Endothelial cell (in vitro differentiated cells): ENCODE data around the gene ASCL5. TPM values are rescaled to one million over a fixed set of nuclear protein-coding genes. Genes with fewer than 3 reads are reported as not detected.

Experiments used
- DNase-seq: peaks from one replicate; pipeline ENCODE4 v3.0.0; 2021; ENCODE audit warnings: low spot score
- H3K27ac Mint-ChIP-seq: one replicate; pipeline ENCODE4 v1.8.0; 2021; ENCODE audit warnings: mixed read lengths, inconsistent platforms; ENCODE audit not compliant: unreplicated experiment
- H3K27me3 Mint-ChIP-seq: one replicate; pipeline ENCODE4 v1.8.0; 2021; ENCODE audit warnings: mild to moderate bottlenecking, moderate library complexity, mixed read lengths, inconsistent platforms; ENCODE audit not compliant: unreplicated experiment
- H3K36me3 Mint-ChIP-seq: one replicate; pipeline ENCODE4 v1.8.0; 2021; ENCODE audit warnings: mild to moderate bottlenecking, low read depth, mixed read lengths, inconsistent platforms; ENCODE audit not compliant: unreplicated experiment
- H3K4me1 Mint-ChIP-seq: one replicate; pipeline ENCODE4 v1.8.0; 2021; ENCODE audit warnings: mild to moderate bottlenecking, mixed read lengths, inconsistent platforms; ENCODE audit not compliant: unreplicated experiment
- H3K4me3 Mint-ChIP-seq: one replicate; pipeline ENCODE4 v1.8.0; 2021; ENCODE audit warnings: mild to moderate bottlenecking, mixed read lengths, inconsistent platforms; ENCODE audit not compliant: unreplicated experiment
- H3K9me3 Mint-ChIP-seq: one replicate; pipeline ENCODE4 v1.8.0; 2021; ENCODE audit warnings: mixed read lengths, inconsistent platforms; ENCODE audit not compliant: unreplicated experiment
- CTCF ChIP-seq: fragments of 200-600 bp; sonication (generic); IDR thresholded peaks from one replicate; pipeline ENCODE4 v1.5.0; 2021; ENCODE audit warnings: antibody characterized with exemption; ENCODE audit not compliant: unreplicated experiment
- total RNA-seq: library from RNA; stranded (reverse); fragmentation: NEBNext Ultra II Directional; extraction: Animal tissue kit (Norgen Biotek cat#: 25700); gene quantifications from one replicate; pipeline ENCODE4 v1.2.1, GENCODE V29; 2021; ENCODE audit not compliant: unreplicated experiment

Gene ASCL5
- total RNA-seq, 1 donor from 2014 or later, result not detected

GRCh38 chr1:201109651-201110050, 17.3 kb downstream of the ASCL5 start:
- Mint-ChIP-seq H3K9me3 (no peaks in the 10 kb centered on the region), H3K4me1 (no peaks in the 10 kb centered on the region), H3K27me3 (peaks cover 24% of the 10 kb centered on the region), H3K27ac (no peak overlapping the region), H3K36me3 (no peaks in the 10 kb centered on the region), H3K4me3 (no peak overlapping the region)
- TF ChIP-seq CTCF, result no peak
- no peak for DNase-seq

GRCh38 chr1:201108614-201109013, 18.4 kb downstream of the ASCL5 start:
- Mint-ChIP-seq H3K4me1 (no peaks in the 10 kb centered on the region), H3K4me3 (no peak overlapping the region), H3K27ac (no peak overlapping the region), H3K36me3 (no peaks in the 10 kb centered on the region), H3K27me3 (peaks cover 22% of the 10 kb centered on the region), H3K9me3 (no peaks in the 10 kb centered on the region)
- no peak for TF ChIP-seq CTCF
- no peak for DNase-seq

GRCh38 chr1:201105688-201106087, 21.3 kb downstream of the ASCL5 start:
- Mint-ChIP-seq H3K27me3 (peaks cover 12% of the 10 kb centered on the region), H3K4me1 (no peaks in the 10 kb centered on the region), H3K9me3 (no peaks in the 10 kb centered on the region), H3K4me3 (no peak overlapping the region), H3K36me3 (peaks cover 5% of the 10 kb centered on the region), H3K27ac (no peak overlapping the region)
- DNase-seq, result no peak
- TF ChIP-seq CTCF, result no peak

GRCh38 chr1:201104141-201104540, 22.8 kb downstream of the ASCL5 start:
- DNase-seq, result no peak
- H3K27me3 Mint-ChIP-seq, result peaks cover 12% of the 10 kb centered on the region
- H3K27ac Mint-ChIP-seq, result no peak overlapping the region
- no peak overlapping the region for H3K4me3 Mint-ChIP-seq
- H3K9me3 Mint-ChIP-seq, result no peaks in the 10 kb centered on the region
- TF ChIP-seq CTCF, result no peak
- H3K4me1 Mint-ChIP-seq, result no peaks in the 10 kb centered on the region
- peaks cover 5% of the 10 kb centered on the region for H3K36me3 Mint-ChIP-seq

GRCh38 chr1:201103666-201104065, 23.3 kb downstream of the ASCL5 start:
- Mint-ChIP-seq H3K4me1 (no peaks in the 10 kb centered on the region), H3K9me3 (no peaks in the 10 kb centered on the region), H3K4me3 (no peak overlapping the region), H3K27me3 (peaks cover 12% of the 10 kb centered on the region), H3K27ac (no peak overlapping the region), H3K36me3 (peaks cover 5% of the 10 kb centered on the region)
- DNase-seq, result no peak
- no peak for TF ChIP-seq CTCF
